ENCODE data around the gene LIN37.

GRCh38 chr19:35801828-35802227 is 53.5 kb downstream of the LIN37 start:
- no peak for TF ChIP-seq CTCF (IDR thresholded peaks at IDR 0.05; ENCODE audit: borderline replicate concordance, extremely low read depth, low read length, poor library complexity, severe bottlenecking)
- no peak for TF ChIP-seq EZH2 (IDR thresholded peaks at IDR 0.05; ENCODE audit: borderline replicate concordance, low read depth, low read length, severe bottlenecking)
